ENCODE results near the gene PTPRC. TPM values are rescaled to one million over a fixed set of nuclear protein-coding genes. Genes with fewer than 3 reads are reported as not detected.
A peak's percentile ranks its signal among the peaks of the same experiment; 100 is the strongest.

The PTPRC gene
- total and polyA plus RNA-seq, 2 experiments from 2014 or later = 0.66 to 0.86 TPM

GRCh38 chr1:198764748-198765147 is 125.9 kb downstream of the PTPRC start:
- H3F3A ChIP-seq (ENCODE audit: insufficient read depth) = no peaks in the 10 kb centered on the region
- no peaks in the 10 kb centered on the region for H3K9me2 ChIP-seq (ENCODE audit: insufficient read depth)
- no peak overlapping the region for H3K4me3 ChIP-seq
- in situ Hi-C loops (cut with MboI) = loop anchor here (10.0 kb wide), 1 partner anchor 680 kb away; no protein-coding TSS in a partner anchor
- no peak overlapping the region for H3K27ac ChIP-seq
- H3K4me1 ChIP-seq (ENCODE audit: insufficient read depth) = 0 out of 2 replicates have a peak, but pooled peaks cover 7% of the 10 kb centered on the region
- no peaks in the 10 kb centered on the region for H3K9me3 ChIP-seq (ENCODE audit: low read depth)
- 21 to 22% methylated on average over 2 of the region's 2 CpGs for WGBS, 2 experiments (ENCODE audit: low coverage in 1 of 2, low lambda C conversion rate in 2 of 2, missing lambda C conversion rate in 2 of 2)
- no peaks in the 10 kb centered on the region for H3K27me3 ChIP-seq (replicated peaks; ENCODE audit: insufficient read depth)
- no peaks in the 10 kb centered on the region for H4K20me1 ChIP-seq (ENCODE audit: insufficient read depth)
- H3K4me2 ChIP-seq (ENCODE audit: unreplicated experiment) = peak overlapping the region; percentile 44
- TF ChIP-seq EZH2 (IDR thresholded peaks at IDR 0.05; ENCODE audit: insufficient read depth, poor library complexity, severe bottlenecking) (no peak), EZH2phosphoT487 (IDR thresholded peaks at IDR 0.05; ENCODE audit: insufficient read depth, low read depth) (no peak)
- peak overlapping the region; percentile 60; the same call in 1 of the 2 replicates for H2AFZ ChIP-seq
- no peak overlapping the region for H3K9ac ChIP-seq
- no peak for DNase-seq
- H3K36me3 ChIP-seq (ENCODE audit: low read depth) = no peaks in the 10 kb centered on the region
- H3K79me2 ChIP-seq (ENCODE audit: insufficient read depth) = no peaks in the 10 kb centered on the region

- Histone ChIP-seq H4K20me1 (ENCODE audit: insufficient read depth) (no peaks in the 10 kb centered on the region), H3K9me3 (ENCODE audit: low read depth) (no peaks in the 10 kb centered on the region), H3K79me2 (ENCODE audit: insufficient read depth) (no peaks in the 10 kb centered on the region), H3K4me1 (ENCODE audit: insufficient read depth) (0 out of 2 replicates have a peak, but pooled peaks cover 7% of the 10 kb centered on the region), H3K36me3 (ENCODE audit: low read depth) (no peaks in the 10 kb centered on the region), H3K9me2 (ENCODE audit: insufficient read depth) (no peaks in the 10 kb centered on the region), H3K4me2 (ENCODE audit: unreplicated experiment) (no peak overlapping the region), H3K27ac (no peak overlapping the region), H3K4me3 (no peak overlapping the region), H3K9ac (no peak overlapping the region), H3K27me3 (replicated peaks; ENCODE audit: insufficient read depth) (no peaks in the 10 kb centered on the region), H3F3A (ENCODE audit: insufficient read depth) (no peaks in the 10 kb centered on the region), H2AFZ (no peak overlapping the region)
- DNase-seq = no peak
- TF ChIP-seq EZH2 (IDR thresholded peaks at IDR 0.05; ENCODE audit: insufficient read depth, poor library complexity, severe bottlenecking) = no peak
- no peak for TF ChIP-seq EZH2phosphoT487 (IDR thresholded peaks at IDR 0.05; ENCODE audit: insufficient read depth, low read depth)
- in situ Hi-C loops (cut with MboI) = loop anchor here (10.0 kb wide), 1 partner anchor 679 kb away; no protein-coding TSS in a partner anchor
Measured at GRCh38 chr1:198765416-198765815, 126.6 kb downstream of the PTPRC start.

- Histone ChIP-seq H3K9me2 (ENCODE audit: insufficient read depth) (no peaks in the 10 kb centered on the region), H3K9me3 (ENCODE audit: low read depth) (no peaks in the 10 kb centered on the region), H4K20me1 (ENCODE audit: insufficient read depth) (no peaks in the 10 kb centered on the region), H3K36me3 (ENCODE audit: low read depth) (no peaks in the 10 kb centered on the region), H3K4me1 (ENCODE audit: insufficient read depth) (peaks cover 6% of the 10 kb centered on the region; the same call in 1 of the 2 replicates), H3K4me3 (no peak overlapping the region), H3K79me2 (ENCODE audit: insufficient read depth) (no peaks in the 10 kb centered on the region), H3K27ac (no peak overlapping the region), H3F3A (ENCODE audit: insufficient read depth) (peaks cover 11% of the 10 kb centered on the region), H3K27me3 (replicated peaks; ENCODE audit: insufficient read depth) (no peaks in the 10 kb centered on the region), H3K9ac (no peak overlapping the region), H3K4me2 (ENCODE audit: unreplicated experiment) (no peak overlapping the region), H2AFZ (no peak overlapping the region)
- 71 to 77% methylated on average over 3 of the region's 3 CpGs for WGBS, 2 experiments (ENCODE audit: low coverage in 1 of 2, low lambda C conversion rate in 2 of 2, missing lambda C conversion rate in 2 of 2)
- peak; percentile 38 for DNase-seq
- TF ChIP-seq EZH2phosphoT487 (IDR thresholded peaks at IDR 0.05; ENCODE audit: insufficient read depth, low read depth) (no peak), EZH2 (IDR thresholded peaks at IDR 0.05; ENCODE audit: insufficient read depth, poor library complexity, severe bottlenecking) (no peak)
- in situ Hi-C loops (cut with MboI) = no loop called here
Measured at GRCh38 chr1:198771563-198772153, 132.8 kb downstream of the PTPRC start.

- H4K20me1 ChIP-seq (ENCODE audit: insufficient read depth) = no peaks in the 10 kb centered on the region
- H3K79me2 ChIP-seq (ENCODE audit: insufficient read depth) = no peaks in the 10 kb centered on the region
- no peaks in the 10 kb centered on the region for H3K9me2 ChIP-seq (ENCODE audit: insufficient read depth)
- in situ Hi-C loops (cut with MboI) = no loop called here
- no peaks in the 10 kb centered on the region for H3K36me3 ChIP-seq (ENCODE audit: low read depth)
- no peaks in the 10 kb centered on the region for H3K9me3 ChIP-seq (ENCODE audit: low read depth)
- H3K4me1 ChIP-seq (ENCODE audit: insufficient read depth) = peaks cover 13% of the 10 kb centered on the region
- H2AFZ ChIP-seq = 0 out of 2 replicates have a peak overlapping the region, but pooled peaks have one; percentile 26
- peaks cover 19% of the 10 kb centered on the region for H3F3A ChIP-seq (ENCODE audit: insufficient read depth)
- no peak overlapping the region for H3K9ac ChIP-seq
- H3K27ac ChIP-seq = no peak overlapping the region
- no peak overlapping the region for H3K4me2 ChIP-seq (ENCODE audit: unreplicated experiment)
- DNase-seq = no peak
- no peaks in the 10 kb centered on the region for H3K27me3 ChIP-seq (replicated peaks; ENCODE audit: insufficient read depth)
- H3K4me3 ChIP-seq = no peak overlapping the region
- TF ChIP-seq EZH2phosphoT487 (IDR thresholded peaks at IDR 0.05; ENCODE audit: insufficient read depth, low read depth) (no peak), EZH2 (IDR thresholded peaks at IDR 0.05; ENCODE audit: insufficient read depth, poor library complexity, severe bottlenecking) (no peak)
Measured at GRCh38 chr1:198772626-198773025, 133.8 kb downstream of the PTPRC start.

Measured in GM23248 (cell line).